SJSA1 (cell line): Measurements from ENCODE around the gene TIMM21. TPM values are rescaled to one million over a fixed set of nuclear protein-coding genes. Genes with fewer than 3 reads are reported as not detected.

Experiments used
- DNase-seq, 2 experiments: peaks; one replicate each; pipeline ENCODE4 v3.0.0-alpha.2; 2015 to 2020; ENCODE audit warnings: low spot score in 2 of 2, low read depth in 1 of 2
- H3K27ac ChIP-seq: fragments of 250-450 bp; sonication (Bioruptor Pico); 2 replicates; pipeline ENCODE4 v1.5.1; 2020; ENCODE audit warnings: mild to moderate bottlenecking, moderate library complexity
- H3K27me3 ChIP-seq: fragments of 250-450 bp; sonication (Bioruptor Pico); replicated peaks from 2 replicates; pipeline ENCODE4 v1.5.1; 2020; ENCODE audit warnings: mild to moderate bottlenecking, moderate library complexity
- H3K36me3 ChIP-seq: fragments of 250-450 bp; sonication (Bioruptor Pico); 2 replicates; pipeline ENCODE4 v1.5.1; 2020; ENCODE audit warnings: mild to moderate bottlenecking
- H3K4me1 ChIP-seq: fragments of 250-450 bp; sonication (Bioruptor Pico); replicated peaks from 2 replicates; pipeline ENCODE4 v1.6.1; 2021; ENCODE audit warnings: mild to moderate bottlenecking
- H3K4me3 ChIP-seq: fragments of 250-450 bp; sonication (Bioruptor Pico); 2 replicates; pipeline ENCODE4 v1.5.1; 2020; ENCODE audit warnings: mild to moderate bottlenecking
- H3K9me3 ChIP-seq: fragments of 250-450 bp; sonication (Bioruptor Pico); replicated peaks from 2 replicates; pipeline ENCODE4 v1.5.1; 2020; ENCODE audit warnings: mild to moderate bottlenecking
- total RNA-seq: library from RNA; depleted of rRNA; stranded (reverse); fragments of >200 nt; shearing (Covaris generic); gene quantifications from 2 replicates; pipeline ENCODE4 v1.2.3, GENCODE V29; 2014

Gene TIMM21
- total RNA-seq, 1 experiment from 2014 or later, result 63.1 TPM

DNA sequence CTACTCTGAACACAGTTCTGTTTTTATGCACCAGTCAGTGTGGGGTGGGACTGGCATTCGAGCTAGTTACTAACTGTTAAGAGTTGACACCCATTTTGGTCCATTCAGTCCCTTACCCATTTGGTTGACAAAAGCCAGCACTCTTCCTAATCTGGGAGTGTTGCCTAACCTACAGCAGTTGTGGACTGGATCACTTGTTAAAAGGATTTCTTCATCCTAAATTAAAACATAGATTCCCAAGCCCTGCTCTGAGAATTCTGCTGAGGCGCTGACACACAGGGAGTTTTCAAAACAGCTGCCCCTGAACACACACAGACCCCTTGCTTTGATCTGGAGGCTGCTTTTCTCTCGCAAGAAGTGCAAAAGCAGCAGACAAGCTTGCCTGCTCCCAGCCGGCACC lies 6.4 kb downstream of the TIMM21 start:
- Histone ChIP-seq H3K27ac (no peak overlapping the region), H3K9me3 (no peaks in the 10 kb centered on the region), H3K4me3 (no peak overlapping the region), H3K36me3 (peaks cover 47% of the 10 kb centered on the region), H3K27me3 (no peaks in the 10 kb centered on the region), H3K4me1 (peaks cover 2% of the 10 kb centered on the region)
- DNase-seq, result no peak

DNA sequence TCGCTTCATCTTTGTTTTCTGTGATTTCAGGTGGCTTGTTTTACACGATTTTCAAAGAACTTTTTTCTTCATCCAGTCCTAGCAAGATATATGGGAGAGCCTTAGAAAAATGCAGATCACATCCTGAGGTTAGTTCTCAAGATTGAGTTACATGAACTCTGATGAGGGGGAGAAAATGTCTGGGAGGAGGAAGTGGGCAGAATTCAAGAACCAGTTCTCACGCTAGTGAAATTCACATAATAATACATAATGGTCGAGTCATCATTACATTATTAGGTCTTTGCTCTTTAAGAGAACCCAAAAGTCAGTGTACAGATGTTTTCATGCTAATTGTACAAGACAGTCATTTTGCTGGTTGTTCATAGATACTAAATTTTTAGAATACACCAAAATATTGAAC lies 7.0 kb downstream of the TIMM21 start:
- no peaks in the 10 kb centered on the region for H3K27me3 ChIP-seq
- H3K4me3 ChIP-seq, result no peak overlapping the region
- no peak overlapping the region for H3K27ac ChIP-seq
- no peak for DNase-seq
- H3K4me1 ChIP-seq, result no peaks in the 10 kb centered on the region; the same call in 1 of the 2 replicates
- H3K36me3 ChIP-seq, result peaks cover 50% of the 10 kb centered on the region
- no peaks in the 10 kb centered on the region for H3K9me3 ChIP-seq

DNA sequence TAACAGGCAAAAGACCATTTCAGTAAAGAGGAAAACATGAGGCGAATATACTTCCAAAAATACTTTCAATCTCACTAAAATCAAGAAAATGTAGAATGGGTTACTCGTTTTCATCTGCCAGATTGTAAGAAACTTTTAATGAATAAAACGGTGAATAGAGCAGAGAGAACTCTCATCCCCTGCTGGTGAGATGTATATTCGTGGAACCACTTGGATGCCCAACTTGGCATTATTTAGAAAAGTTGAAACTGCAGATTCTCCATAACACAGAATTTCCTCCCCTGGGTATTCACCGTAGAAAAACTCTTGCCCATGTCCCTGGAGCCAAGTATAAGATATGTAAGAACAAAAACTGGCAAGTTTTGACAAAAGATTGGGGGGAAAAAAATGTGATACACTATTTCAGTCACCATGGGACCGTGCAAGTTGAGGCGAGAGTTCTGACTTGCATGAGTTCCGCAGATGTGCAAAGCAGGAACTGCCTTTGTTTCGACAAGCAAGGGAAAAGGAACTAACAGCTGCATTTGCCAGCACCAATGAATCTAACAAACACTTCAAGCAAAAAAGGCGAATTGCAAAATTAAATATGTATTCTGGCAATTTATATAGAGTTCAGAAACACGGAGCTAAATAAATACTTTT lies 14.8 kb downstream of the TIMM21 start:
- Histone ChIP-seq H3K27me3 (no peaks in the 10 kb centered on the region), H3K27ac (no peak overlapping the region), H3K36me3 (peaks cover 21% of the 10 kb centered on the region), H3K4me1 (peaks cover 8% of the 10 kb centered on the region), H3K4me3 (no peak overlapping the region), H3K9me3 (no peaks in the 10 kb centered on the region)
- DNase-seq, result no peak

DNA sequence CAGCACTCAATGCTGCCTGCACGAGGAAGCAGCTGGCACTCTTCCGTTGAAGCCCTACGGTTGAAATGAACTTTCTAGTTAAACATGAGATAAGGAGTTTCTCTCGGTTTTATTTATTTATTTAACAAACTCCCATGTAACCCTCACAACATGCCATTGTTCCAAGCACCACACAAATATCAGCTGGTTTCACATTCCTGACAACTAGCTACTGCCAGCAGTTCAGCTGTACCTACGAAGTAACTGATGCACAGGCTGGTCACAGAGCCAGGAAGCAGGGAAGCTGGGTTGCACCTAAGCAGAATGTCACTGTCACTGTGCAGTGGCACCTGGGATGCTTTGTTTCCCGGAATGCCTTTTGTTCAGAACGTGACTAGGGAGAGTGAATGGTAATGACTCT lies 18.1 kb downstream of the TIMM21 start:
- no peak for DNase-seq
- H3K27me3 ChIP-seq, result peaks cover 3% of the 10 kb centered on the region; the same call in 1 of the 2 replicates
- no peak overlapping the region for H3K4me3 ChIP-seq
- H3K4me1 ChIP-seq, result peaks cover 8% of the 10 kb centered on the region
- H3K9me3 ChIP-seq, result no peaks in the 10 kb centered on the region
- H3K27ac ChIP-seq, result no peak overlapping the region
- H3K36me3 ChIP-seq, result no peaks in the 10 kb centered on the region

DNA sequence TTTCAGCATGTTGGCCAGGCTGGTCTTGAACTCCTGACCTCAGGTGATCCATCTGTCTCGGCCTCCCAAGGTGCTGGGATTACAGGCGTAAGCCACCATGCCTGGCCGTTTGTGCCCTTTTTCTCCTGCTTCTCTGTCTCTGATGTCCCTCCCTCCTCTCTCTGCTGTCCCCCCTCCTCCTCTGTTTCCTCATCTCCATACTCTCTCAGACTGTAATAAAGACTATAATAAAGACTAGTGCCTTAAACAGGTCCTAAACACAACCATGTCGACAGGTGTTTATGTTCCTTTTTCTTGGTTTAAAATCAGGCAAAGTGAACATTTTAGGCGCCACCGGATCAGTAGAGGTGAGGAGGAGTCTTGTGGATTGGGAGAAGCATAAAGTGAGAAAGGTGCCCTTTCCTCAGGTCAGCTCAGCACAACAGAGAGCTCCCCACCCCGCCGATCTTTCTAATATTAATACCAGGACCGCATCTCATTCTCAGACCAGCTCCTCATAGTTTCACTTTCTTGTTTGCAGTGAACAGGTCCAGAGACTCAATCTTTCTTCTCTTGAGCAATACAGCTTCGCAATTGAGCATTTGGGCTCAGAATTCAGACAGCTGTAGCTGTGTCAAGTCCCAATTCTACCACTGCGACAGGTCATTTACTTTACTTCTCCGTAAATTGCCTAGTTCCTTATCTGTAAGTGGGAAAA lies 23.7 kb downstream of the TIMM21 start:
- H3K4me3 ChIP-seq, result no peak overlapping the region
- H3K27ac ChIP-seq, result no peak overlapping the region
- H3K36me3 ChIP-seq, result no peaks in the 10 kb centered on the region
- no peaks in the 10 kb centered on the region for H3K4me1 ChIP-seq
- no peaks in the 10 kb centered on the region for H3K9me3 ChIP-seq
- no peak for DNase-seq
- H3K27me3 ChIP-seq, result peaks cover 11% of the 10 kb centered on the region

DNA sequence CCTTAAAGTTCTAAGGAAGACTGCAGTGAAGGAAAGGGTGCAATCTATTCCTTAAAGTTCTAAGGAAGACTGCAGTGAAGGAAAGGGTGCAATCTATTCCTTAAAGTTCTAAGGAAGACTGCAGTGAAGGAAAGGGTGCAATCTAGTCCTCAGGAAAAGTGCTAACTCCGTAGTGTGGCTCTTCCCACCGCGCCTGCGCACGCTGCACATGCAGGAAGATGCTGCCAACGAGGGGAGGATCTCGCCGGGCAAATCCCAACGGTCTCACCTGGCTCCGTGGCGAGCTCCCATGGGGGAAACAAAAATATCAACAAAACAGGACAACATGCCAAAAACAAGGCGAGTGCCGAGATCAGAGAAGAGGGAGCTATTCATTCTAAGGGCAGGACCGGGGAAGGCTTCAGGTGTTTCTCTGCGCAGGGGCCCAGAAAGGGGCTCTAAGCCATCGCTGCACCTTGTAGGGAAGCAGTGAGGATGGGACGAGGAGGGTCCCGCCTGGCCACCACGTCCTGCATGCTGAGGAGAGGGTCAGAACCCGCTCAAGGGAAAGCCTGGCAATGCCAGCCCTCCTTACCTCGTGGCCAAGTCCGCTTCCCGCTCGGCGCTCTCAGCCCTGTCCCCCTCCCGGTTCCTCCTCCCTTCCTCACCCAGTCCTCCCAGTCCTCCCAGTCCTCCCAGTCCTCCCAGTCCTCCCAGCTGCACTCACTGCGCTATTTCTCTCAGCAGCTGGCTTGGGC lies 24.5 kb downstream of the TIMM21 start:
- no peaks in the 10 kb centered on the region for H3K9me3 ChIP-seq
- DNase-seq, result no peak
- no peak overlapping the region for H3K4me3 ChIP-seq
- H3K36me3 ChIP-seq, result no peaks in the 10 kb centered on the region
- peaks cover 19% of the 10 kb centered on the region for H3K27me3 ChIP-seq
- H3K4me1 ChIP-seq, result no peaks in the 10 kb centered on the region
- no peak overlapping the region for H3K27ac ChIP-seq

DNA sequence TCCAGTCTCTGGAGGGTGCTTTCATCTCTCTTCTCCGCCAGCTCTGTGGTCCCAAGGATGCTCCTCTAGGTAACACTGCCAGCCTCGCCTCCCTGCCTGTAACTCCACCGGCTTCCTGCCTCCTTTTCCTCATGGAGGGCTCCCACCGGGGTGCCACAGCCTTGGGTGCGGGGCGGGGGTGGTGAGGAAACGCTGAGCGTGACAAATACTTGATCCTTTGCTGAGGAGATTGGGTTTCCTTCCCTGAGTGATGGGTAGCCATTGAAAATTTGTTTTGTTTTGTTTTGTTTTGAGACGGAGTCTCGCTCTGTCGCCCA lies 25.1 kb downstream of the TIMM21 start:
- DNase-seq, result no peak
- Histone ChIP-seq H3K4me1 (no peaks in the 10 kb centered on the region), H3K9me3 (no peaks in the 10 kb centered on the region)

DNA sequence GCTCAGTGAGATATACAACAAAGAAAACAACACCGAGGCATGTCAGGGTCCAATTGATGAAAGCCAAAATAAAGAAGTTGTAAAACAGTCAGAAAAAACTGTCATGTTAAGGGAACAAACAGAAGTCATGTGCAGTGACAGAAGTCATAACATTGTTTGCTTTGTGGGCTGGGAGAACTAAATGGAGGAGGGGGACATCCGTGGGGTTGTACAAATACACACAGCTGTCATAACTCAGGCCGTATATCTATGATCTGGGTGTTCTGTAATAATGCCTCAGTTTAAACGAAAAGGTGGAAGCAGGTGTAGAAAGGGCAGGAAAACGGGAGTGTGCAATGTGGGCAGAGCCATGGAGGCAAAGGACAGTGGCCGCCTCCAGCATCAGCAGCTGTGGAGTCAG lies 27.3 kb downstream of the TIMM21 start:
- Histone ChIP-seq H3K4me1 (no peaks in the 10 kb centered on the region), H3K36me3 (no peaks in the 10 kb centered on the region), H3K4me3 (no peak overlapping the region), H3K27me3 (peaks cover 28% of the 10 kb centered on the region), H3K27ac (no peak overlapping the region), H3K9me3 (no peaks in the 10 kb centered on the region)
- no peak for DNase-seq

More for the DNA sequence above, 25.1 kb downstream of the TIMM21 start:
- Histone ChIP-seq H3K27ac (no peak overlapping the region), H3K27me3 (peaks cover 19% of the 10 kb centered on the region), H3K4me3 (no peak overlapping the region), H3K36me3 (no peaks in the 10 kb centered on the region)

DNA sequence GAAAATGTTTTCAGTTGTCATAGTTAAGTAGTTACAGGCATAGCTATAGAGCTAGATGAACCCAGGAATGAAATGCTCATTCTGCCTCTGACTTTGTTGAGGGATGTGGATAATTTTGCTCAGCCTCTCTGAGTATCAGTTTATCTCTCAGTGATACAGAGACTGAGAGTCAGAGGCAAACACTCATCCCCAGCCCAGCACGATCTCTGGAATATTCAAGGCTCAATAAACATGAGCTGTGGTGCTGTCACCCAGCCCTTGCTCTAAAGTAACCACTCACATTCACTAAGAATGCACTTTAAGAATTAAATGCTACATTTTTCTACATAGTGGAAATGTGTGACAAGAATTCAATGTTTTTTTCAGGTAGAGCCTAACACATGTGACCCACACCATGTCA lies 30.6 kb downstream of the TIMM21 start:
- DNase-seq, result no peak
- Histone ChIP-seq H3K9me3 (no peaks in the 10 kb centered on the region), H3K27me3 (peaks cover 32% of the 10 kb centered on the region), H3K4me3 (no peak overlapping the region), H3K36me3 (no peaks in the 10 kb centered on the region), H3K27ac (no peak overlapping the region), H3K4me1 (no peaks in the 10 kb centered on the region)

DNA sequence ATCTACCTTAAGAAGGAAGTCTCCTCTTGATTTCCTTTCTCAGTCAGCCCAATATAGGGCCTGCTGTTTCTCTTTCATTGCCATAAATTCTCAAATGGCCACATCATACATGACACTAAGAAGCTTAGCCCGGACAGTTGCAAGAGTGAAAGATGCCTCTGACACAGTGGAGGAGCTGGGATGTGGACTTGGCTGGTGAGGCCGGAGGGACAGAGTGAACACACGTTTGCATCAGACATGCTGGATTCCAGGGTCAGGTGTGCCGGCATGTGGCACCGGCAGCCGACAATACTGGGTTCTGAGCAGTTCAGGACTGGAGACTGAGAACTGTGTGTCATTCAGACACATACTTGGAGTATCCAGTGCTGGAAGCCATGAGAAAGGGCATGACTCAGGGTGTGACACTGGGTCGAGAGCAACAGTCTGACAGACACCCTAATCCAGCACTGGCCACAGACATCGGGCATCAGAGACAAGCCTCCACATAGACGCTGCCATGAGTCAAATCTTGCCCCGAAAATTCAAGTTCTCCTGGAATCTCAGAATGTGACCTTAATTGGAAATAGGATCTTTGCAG lies 31.4 kb downstream of the TIMM21 start:
- DNase-seq, result no peak
- Histone ChIP-seq H3K9me3 (no peaks in the 10 kb centered on the region), H3K4me1 (no peaks in the 10 kb centered on the region), H3K27me3 (peaks cover 34% of the 10 kb centered on the region), H3K4me3 (no peak overlapping the region), H3K27ac (no peak overlapping the region), H3K36me3 (no peaks in the 10 kb centered on the region)

DNA sequence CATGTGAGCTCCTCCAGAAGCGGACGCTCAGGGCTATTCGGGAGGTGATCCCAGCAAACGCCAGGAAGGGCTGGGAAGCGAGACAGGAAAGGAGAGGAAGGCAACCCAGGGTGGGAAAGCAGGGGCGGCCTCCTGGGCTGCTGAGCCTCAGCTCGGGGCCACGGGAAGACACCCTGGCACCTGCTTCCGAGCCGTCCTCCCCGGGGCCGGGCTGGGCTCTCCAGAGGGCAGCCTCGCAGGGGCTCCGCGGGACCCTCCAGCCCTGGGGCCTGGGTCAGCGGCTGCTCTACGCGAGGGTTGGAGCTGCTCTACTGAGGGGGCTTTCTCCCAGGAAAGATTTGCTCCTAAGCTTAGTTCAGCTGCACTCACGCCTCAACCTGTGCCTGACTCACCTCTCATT lies 34.0 kb downstream of the TIMM21 start:
- H3K27ac ChIP-seq, result no peak overlapping the region
- no peak for DNase-seq
- H3K4me1 ChIP-seq, result no peaks in the 10 kb centered on the region
- no peaks in the 10 kb centered on the region for H3K9me3 ChIP-seq
- peaks cover 28% of the 10 kb centered on the region; the same call in 1 of the 2 replicates for H3K27me3 ChIP-seq
- no peak overlapping the region for H3K4me3 ChIP-seq
- no peaks in the 10 kb centered on the region for H3K36me3 ChIP-seq

DNA sequence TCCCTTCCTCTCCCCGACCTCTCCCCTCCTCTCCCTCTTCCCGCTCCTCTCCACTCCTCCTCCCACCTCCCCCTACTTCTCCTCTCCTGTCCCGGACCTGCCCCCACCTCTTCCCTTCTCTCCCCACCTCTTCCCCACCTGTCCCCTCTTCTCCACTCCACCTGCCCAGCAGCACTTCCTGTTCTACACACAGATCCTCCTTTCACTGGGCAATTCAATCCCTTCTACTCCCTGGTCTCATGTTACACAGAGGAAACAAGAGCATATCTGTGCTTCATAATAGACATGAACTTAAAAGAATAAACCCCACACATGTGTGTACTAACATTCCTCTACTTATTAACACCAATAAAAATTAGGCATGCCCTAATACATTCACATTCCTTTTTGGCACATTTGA lies 34.8 kb downstream of the TIMM21 start:
- Histone ChIP-seq H3K4me3 (no peak overlapping the region), H3K4me1 (no peaks in the 10 kb centered on the region), H3K27me3 (peaks cover 21% of the 10 kb centered on the region; the same call in 1 of the 2 replicates), H3K9me3 (no peaks in the 10 kb centered on the region), H3K27ac (no peak overlapping the region), H3K36me3 (no peaks in the 10 kb centered on the region)
- DNase-seq, result no peak

DNA sequence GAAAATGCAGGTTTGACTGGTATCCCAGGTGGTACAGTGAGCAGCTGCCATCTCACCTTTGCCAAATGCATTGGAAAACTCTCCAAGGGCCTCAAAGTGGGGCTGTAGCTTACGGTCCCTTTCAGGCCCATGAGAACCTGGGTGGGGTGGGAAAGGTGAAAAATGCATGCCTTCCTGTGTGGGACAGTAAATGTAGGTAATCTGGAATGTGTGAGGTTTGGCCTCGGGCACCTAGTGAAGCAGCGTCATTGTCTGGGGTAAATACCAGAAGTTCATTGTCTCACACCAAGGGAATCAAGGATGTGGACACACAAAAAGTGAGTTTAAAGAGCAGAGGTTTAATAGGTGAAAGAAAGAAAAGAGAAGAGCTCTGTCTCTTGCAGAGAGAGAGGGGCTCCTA lies 36.6 kb downstream of the TIMM21 start:
- H3K4me3 ChIP-seq, result no peak overlapping the region
- no peaks in the 10 kb centered on the region for H3K9me3 ChIP-seq
- peaks cover 8% of the 10 kb centered on the region for H3K4me1 ChIP-seq
- no peak overlapping the region for H3K27ac ChIP-seq
- H3K27me3 ChIP-seq, result peaks cover 11% of the 10 kb centered on the region; the same call in 1 of the 2 replicates
- H3K36me3 ChIP-seq, result no peaks in the 10 kb centered on the region
- DNase-seq, result no peak

DNA sequence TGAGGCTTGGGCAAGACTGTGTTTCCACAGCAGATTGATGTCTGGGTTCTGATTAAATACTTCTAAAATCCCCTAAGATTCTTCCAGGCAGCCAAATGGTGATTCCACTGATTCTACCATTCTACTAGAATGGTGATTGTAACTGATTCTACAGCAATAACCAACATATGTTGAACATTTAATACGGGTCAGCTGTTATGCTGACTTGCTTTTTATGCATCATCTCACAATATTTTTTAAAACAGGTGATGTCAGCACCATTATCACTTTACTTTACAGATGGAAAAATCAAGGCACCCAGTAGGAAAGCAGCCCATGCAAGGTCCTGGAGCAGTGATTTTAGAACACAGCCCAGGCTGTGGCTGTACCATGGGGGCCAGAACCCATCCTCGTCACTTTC lies 37.5 kb downstream of the TIMM21 start:
- Histone ChIP-seq H3K9me3 (no peaks in the 10 kb centered on the region), H3K4me1 (peaks cover 13% of the 10 kb centered on the region), H3K27me3 (peaks cover 10% of the 10 kb centered on the region; the same call in 1 of the 2 replicates), H3K27ac (no peak overlapping the region), H3K36me3 (no peaks in the 10 kb centered on the region), H3K4me3 (no peak overlapping the region)
- no peak for DNase-seq
